Fibroblast of lung (primary cell): Measurements from ENCODE around the gene SDHA. TPM values are rescaled to one million over a fixed set of nuclear protein-coding genes. Genes with fewer than 3 reads are reported as not detected.

ENCODE experiments used
- DNase-seq, 2 donors: peaks; one replicate each; pipeline versions ENCODE4 v3.0.0 to v3.0.0-alpha.2; 2010; ENCODE audit warnings: low read depth in 2 of 2
- H2AFZ ChIP-seq: 2 replicates; pipeline ENCODE4 v1.5.1; 2012; ENCODE audit warnings: low read length, control low read depth, inconsistent platforms
- H3K27ac ChIP-seq: 2 replicates; pipeline ENCODE4 v1.5.1; 2011; ENCODE audit warnings: low read length, control low read depth; ENCODE audit not compliant: insufficient read depth
- H3K27me3 ChIP-seq: 2 replicates; pipeline ENCODE4 v1.5.1; 2011; ENCODE audit warnings: mild to moderate bottlenecking, low read length; ENCODE audit not compliant: control insufficient read depth, insufficient read depth
- H3K36me3 ChIP-seq: 2 replicates; pipeline ENCODE4 v1.5.1; 2011; ENCODE audit warnings: low read length; ENCODE audit not compliant: control insufficient read depth, insufficient read depth
- H3K4me1 ChIP-seq: 2 replicates; pipeline ENCODE4 v1.5.1; 2011; ENCODE audit warnings: low read length; ENCODE audit not compliant: control insufficient read depth, insufficient read depth; ENCODE audit errors: extremely low read depth
- H3K4me2 ChIP-seq: 2 replicates; pipeline ENCODE4 v1.5.1; 2011; ENCODE audit warnings: low read length, control low read depth; ENCODE audit not compliant: insufficient read depth; ENCODE audit errors: extremely low read depth
- H3K4me3 ChIP-seq, 4 experiments: fragments of 200-600 bp in 1 of 4; sonication (generic) in 1 of 4; replicated peaks in 1 of 4; 2 replicates each; pipeline ENCODE4 v1.5.1; 2011 to 2016; ENCODE audit warnings: low read length in 4 of 4, low read depth in 3 of 4, mild to moderate bottlenecking in 3 of 4, control low read depth in 2 of 4, inconsistent platforms in 1 of 4, mixed read lengths in 1 of 4; ENCODE audit not compliant: insufficient read depth in 1 of 4; ENCODE audit errors: control extremely low read depth in 1 of 4
- H3K79me2 ChIP-seq: 2 replicates; pipeline ENCODE4 v1.5.1; 2012; ENCODE audit warnings: mild to moderate bottlenecking, low read length, inconsistent platforms; ENCODE audit not compliant: control insufficient read depth, insufficient read depth
- H3K9ac ChIP-seq: 2 replicates; pipeline ENCODE4 v1.5.1; 2011; ENCODE audit warnings: mild to moderate bottlenecking, low read length, control low read depth; ENCODE audit not compliant: insufficient read depth
- H3K9me3 ChIP-seq: 2 replicates; pipeline ENCODE4 v1.5.1; 2012; ENCODE audit warnings: low read depth, low read length; ENCODE audit not compliant: control insufficient read depth, insufficient read depth
- H4K20me1 ChIP-seq: 2 replicates; pipeline ENCODE4 v1.5.1; 2011; ENCODE audit warnings: low read length; ENCODE audit not compliant: control insufficient read depth, insufficient read depth; ENCODE audit errors: extremely low read depth
- EZH2 ChIP-seq: IDR thresholded peaks from 2 replicates; pipeline ENCODE4 v1.5.1; 2012; ENCODE audit warnings: low read length, control low read depth, mild to moderate bottlenecking; ENCODE audit errors: missing control alignments
- polyA plus RNA-seq, 2 donors: library from polyadenylated mRNA; depleted of rRNA in 1 of 2; stranded (reverse) in 1 of 2; unstranded in 1 of 2; fragments of >200 nt; gene quantifications; 2 replicates each; pipeline ENCODE4 v1.2.1, GENCODE V29; 2011 to 2012; ENCODE audit warnings: missing spikeins in 1 of 2
- total RNA-seq: library from RNA; depleted of rRNA; stranded (reverse); fragments of >200 nt; gene quantifications from 2 replicates; pipeline ENCODE4 v1.2.1, GENCODE V29; 2014
- TF ChIP-seq, protein P1 (sequence below), 2 donors: IDR thresholded peaks in 1 of 2; conservative IDR thresholded peaks in 1 of 2; 1 replicate in 1 of 2; 2 replicates in 1 of 2; pipeline ENCODE4 v1.5.1; 2011 to 2012; ENCODE audit warnings: low read length in 2 of 2, control low read depth in 1 of 2, inconsistent platforms in 1 of 2, low read depth in 1 of 2, mild to moderate bottlenecking in 1 of 2

SDHA gene
- total and polyA plus RNA-seq, 2 donors (not counting 1 experiment from before 2014, with no cell fraction given): 89.6 to 150 TPM

DNA sequence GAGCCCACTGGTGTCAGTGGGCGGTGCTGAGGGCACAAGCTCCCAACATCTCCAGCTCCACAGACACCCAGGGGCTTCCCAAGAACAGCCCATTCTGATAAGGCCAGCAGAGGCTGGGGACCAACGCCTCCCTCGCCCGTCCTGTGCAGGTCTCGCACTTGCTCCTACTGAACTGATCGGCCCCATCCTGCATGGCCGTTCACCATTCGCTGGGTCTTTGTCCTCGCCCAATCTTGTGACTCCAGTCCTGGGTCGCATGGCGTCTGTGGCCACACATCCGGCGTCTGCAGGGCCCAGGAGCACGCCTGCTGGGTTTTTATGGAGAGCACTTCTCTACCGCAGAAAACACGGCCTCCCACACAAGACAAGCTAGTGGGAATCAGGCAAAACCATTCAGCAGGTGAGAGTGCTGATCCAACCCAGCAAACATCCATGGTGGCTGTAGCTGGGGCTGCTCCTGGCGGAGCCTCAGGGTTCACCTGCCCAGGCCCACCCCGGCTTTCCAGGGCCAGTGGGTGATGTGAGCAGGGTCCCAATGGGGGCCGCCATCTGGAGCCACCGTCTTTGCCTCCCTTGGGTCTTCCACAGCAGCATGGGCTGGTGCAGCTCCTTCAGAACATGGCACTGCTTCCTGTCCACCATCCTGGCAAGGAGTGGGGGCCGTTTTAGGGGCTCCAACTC lies 19.5 kb upstream of the SDHA start:
- Histone ChIP-seq H3K9ac (no peak overlapping the region), H3K4me2 (no peak overlapping the region), H3K4me1 (no peaks in the 10 kb centered on the region), H3K4me3 (no peak overlapping the region), H3K9me3 (no peaks in the 10 kb centered on the region), H2AFZ (no peak overlapping the region), H4K20me1 (no peaks in the 10 kb centered on the region), H3K79me2 (no peaks in the 10 kb centered on the region), H3K27ac (no peak overlapping the region), H3K27me3 (no peaks in the 10 kb centered on the region), H3K36me3 (peaks cover 2% of the 10 kb centered on the region)
- TF ChIP-seq EZH2: no peak
- TF ChIP-seq, protein P1, sequence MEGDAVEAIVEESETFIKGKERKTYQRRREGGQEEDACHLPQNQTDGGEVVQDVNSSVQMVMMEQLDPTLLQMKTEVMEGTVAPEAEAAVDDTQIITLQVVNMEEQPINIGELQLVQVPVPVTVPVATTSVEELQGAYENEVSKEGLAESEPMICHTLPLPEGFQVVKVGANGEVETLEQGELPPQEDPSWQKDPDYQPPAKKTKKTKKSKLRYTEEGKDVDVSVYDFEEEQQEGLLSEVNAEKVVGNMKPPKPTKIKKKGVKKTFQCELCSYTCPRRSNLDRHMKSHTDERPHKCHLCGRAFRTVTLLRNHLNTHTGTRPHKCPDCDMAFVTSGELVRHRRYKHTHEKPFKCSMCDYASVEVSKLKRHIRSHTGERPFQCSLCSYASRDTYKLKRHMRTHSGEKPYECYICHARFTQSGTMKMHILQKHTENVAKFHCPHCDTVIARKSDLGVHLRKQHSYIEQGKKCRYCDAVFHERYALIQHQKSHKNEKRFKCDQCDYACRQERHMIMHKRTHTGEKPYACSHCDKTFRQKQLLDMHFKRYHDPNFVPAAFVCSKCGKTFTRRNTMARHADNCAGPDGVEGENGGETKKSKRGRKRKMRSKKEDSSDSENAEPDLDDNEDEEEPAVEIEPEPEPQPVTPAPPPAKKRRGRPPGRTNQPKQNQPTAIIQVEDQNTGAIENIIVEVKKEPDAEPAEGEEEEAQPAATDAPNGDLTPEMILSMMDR (conservative IDR thresholded peaks at IDR 0.05 in 1 of 2, IDR thresholded peaks at IDR 0.05 in 1 of 2; ENCODE audit: low read depth in 1 of 2, low read length in 2 of 2): no peak
- DNase-seq: no peak

DNA sequence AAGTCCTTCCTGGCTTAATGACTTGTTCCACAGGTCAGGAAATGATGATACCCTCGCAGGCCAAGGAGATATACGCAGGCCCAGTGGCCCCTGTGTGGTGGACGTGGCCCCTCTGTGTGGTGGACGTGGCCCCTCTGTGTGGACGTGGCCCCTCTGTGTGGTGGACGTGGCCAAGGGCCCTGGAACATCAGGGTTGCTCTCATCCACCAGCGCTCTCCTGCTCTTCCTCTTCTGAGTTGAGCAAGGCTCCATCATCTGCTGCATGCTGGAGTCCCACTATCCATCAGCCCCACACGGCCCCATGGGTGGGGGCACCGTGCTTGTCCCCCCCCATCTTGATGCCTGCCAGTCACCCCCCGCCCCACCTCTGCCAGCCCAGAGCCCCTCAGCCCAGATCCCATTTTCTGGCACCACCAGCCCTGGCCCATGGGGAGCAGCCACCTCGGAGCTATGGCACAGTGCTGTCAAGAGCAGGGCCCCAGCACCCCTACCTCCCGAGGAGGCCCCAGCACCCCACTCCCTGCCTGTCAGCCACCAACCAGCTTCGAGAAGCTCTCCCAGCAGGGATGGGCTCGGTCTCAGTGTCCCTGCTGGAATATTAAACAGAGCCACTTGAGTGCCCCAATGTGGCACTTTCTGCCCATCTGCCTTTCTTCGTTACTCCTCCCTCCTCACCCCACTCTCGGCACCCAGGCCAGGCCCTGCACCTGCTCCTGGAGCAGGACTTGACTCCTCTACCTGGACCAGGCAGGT lies 18.7 kb upstream of the SDHA start:
- no peaks in the 10 kb centered on the region for H4K20me1 ChIP-seq
- no peak overlapping the region for H2AFZ ChIP-seq
- no peaks in the 10 kb centered on the region for H3K4me1 ChIP-seq
- H3K9me3 ChIP-seq: no peaks in the 10 kb centered on the region
- TF ChIP-seq, protein P1 (conservative IDR thresholded peaks at IDR 0.05 in 1 of 2, IDR thresholded peaks at IDR 0.05 in 1 of 2; ENCODE audit: low read depth in 1 of 2, low read length in 2 of 2): no peak
- no peak for TF ChIP-seq EZH2
- H3K9ac ChIP-seq: no peak overlapping the region
- no peak overlapping the region for H3K4me3 ChIP-seq
- H3K36me3 ChIP-seq: peaks cover 7% of the 10 kb centered on the region
- no peak overlapping the region for H3K27ac ChIP-seq
- no peak for DNase-seq
- H3K4me2 ChIP-seq: no peak overlapping the region
- no peaks in the 10 kb centered on the region for H3K27me3 ChIP-seq
- H3K79me2 ChIP-seq: no peaks in the 10 kb centered on the region

DNA sequence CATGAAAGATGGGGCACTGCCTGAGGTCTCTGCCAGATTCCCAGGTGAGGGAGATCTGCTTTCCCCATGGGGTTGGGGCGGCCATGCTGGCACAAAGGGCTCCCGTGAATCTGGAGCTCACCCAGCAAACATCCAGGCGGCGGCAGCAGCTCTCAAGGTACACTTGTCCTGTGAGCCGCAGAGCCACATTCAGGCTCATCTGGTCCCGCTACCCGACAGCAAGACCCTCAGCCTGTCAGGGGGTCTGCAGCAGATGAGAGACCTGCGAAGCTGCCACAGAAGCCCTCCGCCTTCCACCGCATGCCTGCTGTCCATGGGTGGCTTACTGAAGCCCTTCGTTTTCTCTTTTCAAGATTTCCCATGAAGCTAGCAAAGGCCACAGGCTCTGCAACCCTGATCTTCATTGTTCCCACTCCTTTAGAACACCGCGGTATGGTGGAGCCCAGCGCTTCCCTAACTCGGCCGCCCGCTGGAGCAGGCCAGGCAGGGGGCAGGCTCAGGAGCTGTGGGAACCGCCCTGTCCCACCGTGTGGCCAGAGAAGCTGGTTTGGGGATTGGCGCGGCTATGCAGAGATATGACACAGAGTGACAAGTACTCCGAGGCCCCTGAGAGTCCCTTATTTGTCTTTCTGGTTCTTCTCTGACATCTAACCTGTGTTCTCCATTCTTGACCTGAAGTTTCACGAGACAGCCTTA lies 18.0 kb upstream of the SDHA start:
- no peak overlapping the region for H2AFZ ChIP-seq
- no peak for TF ChIP-seq EZH2
- TF ChIP-seq, protein P1 (conservative IDR thresholded peaks at IDR 0.05 in 1 of 2, IDR thresholded peaks at IDR 0.05 in 1 of 2; ENCODE audit: low read depth in 1 of 2, low read length in 2 of 2): no peak
- DNase-seq: no peak
- no peaks in the 10 kb centered on the region for H3K79me2 ChIP-seq
- H3K4me2 ChIP-seq: no peak overlapping the region
- H3K27me3 ChIP-seq: no peaks in the 10 kb centered on the region
- no peaks in the 10 kb centered on the region for H4K20me1 ChIP-seq
- H3K36me3 ChIP-seq: peaks cover 7% of the 10 kb centered on the region
- H3K27ac ChIP-seq: no peak overlapping the region
- H3K4me1 ChIP-seq: no peaks in the 10 kb centered on the region
- H3K4me3 ChIP-seq: no peak overlapping the region
- no peaks in the 10 kb centered on the region for H3K9me3 ChIP-seq
- no peak overlapping the region for H3K9ac ChIP-seq
